Stimulated activated CD8-positive, alpha-beta memory T cell treated with anti-CD3 and anti-CD28 coated beads, Interleukin-15, amount 100 ng/mL, for 24 hours (primary cell): ENCODE measurements around the gene C9orf57.
"Not testable (repeated sequence)": the region's sequence is repeated elsewhere in the genome, so short reads cannot be mapped to it uniquely, and the experiment has no call there.

Experiments
- DNase-seq: peaks from one replicate; pipeline ENCODE4 v3.0.0-alpha.2; 2020; ENCODE audit warnings: low read depth

The C9orf57 gene

GRCh38 chr9:72060513-72060912 lies at the start of gene C9orf57:
C9orf57 (minus strand) TSS chr9:72060613; CDS start chr9:72059331, 1,282 bp downstream.
- DNase-seq = no peak

- no peak for DNase-seq
Observed at GRCh38 chr9:72102520-72102919, 42.1 kb upstream of the C9orf57 start.

GRCh38 chr9:72095520-72095919 lies 35.1 kb upstream of the C9orf57 start:
- not testable (repeated sequence) for DNase-seq

GRCh38 chr9:72092820-72093219 lies 32.4 kb upstream of the C9orf57 start:
- no peak for DNase-seq

- no peak for DNase-seq
Observed at GRCh38 chr9:72089451-72090130, 29.2 kb upstream of the C9orf57 start.

- no peak for DNase-seq
Observed at GRCh38 chr9:72082536-72082935, 22.1 kb upstream of the C9orf57 start.

GRCh38 chr9:72074666-72075065 lies 14.3 kb upstream of the C9orf57 start:
- not testable (repeated sequence) for DNase-seq

- DNase-seq = no peak
Observed at GRCh38 chr9:72065076-72065475, 4.7 kb upstream of the C9orf57 start.

- no peak for DNase-seq
Observed at GRCh38 chr9:72052122-72052521, 8.3 kb downstream of the C9orf57 start.

- no peak for DNase-seq
Observed at GRCh38 chr9:72048850-72049249, 11.6 kb downstream of the C9orf57 start.

- DNase-seq = no peak
Observed at GRCh38 chr9:72046630-72047456, 13.6 kb downstream of the C9orf57 start.

GRCh38 chr9:72044095-72044494 lies 16.3 kb downstream of the C9orf57 start:
- no peak for DNase-seq

GRCh38 chr9:72043576-72043975 lies 16.8 kb downstream of the C9orf57 start:
- no peak for DNase-seq

- DNase-seq = no peak
Observed at GRCh38 chr9:72042928-72043327, 17.5 kb downstream of the C9orf57 start.

GRCh38 chr9:72041775-72042194 lies 18.6 kb downstream of the C9orf57 start:
- no peak for DNase-seq

- no peak for DNase-seq
Observed at GRCh38 chr9:72041369-72041768, 19.0 kb downstream of the C9orf57 start.

GRCh38 chr9:72039532-72039931 lies 20.9 kb downstream of the C9orf57 start:
- no peak for DNase-seq

- DNase-seq = peak; percentile 35
Observed at GRCh38 chr9:72038890-72039410, 21.5 kb downstream of the C9orf57 start.

GRCh38 chr9:72038408-72038807 lies 22.0 kb downstream of the C9orf57 start:
- no peak for DNase-seq

- no peak for DNase-seq
Observed at GRCh38 chr9:72037571-72037970, 22.8 kb downstream of the C9orf57 start.

- DNase-seq = no peak
Observed at GRCh38 chr9:72030767-72031166, 29.6 kb downstream of the C9orf57 start.

GRCh38 chr9:72029986-72030385 lies 30.4 kb downstream of the C9orf57 start:
- DNase-seq = no peak

- no peak for DNase-seq
Observed at GRCh38 chr9:72025906-72026305, 34.5 kb downstream of the C9orf57 start.
